ENCODE data around the gene ZC3H7A. TPM values are rescaled to one million over a fixed set of nuclear protein-coding genes. Genes with fewer than 3 reads are reported as not detected.
"Not testable (repeated sequence)": the region's sequence is repeated elsewhere in the genome, so short reads cannot be mapped to it uniquely, and the experiment has no call there.

Gene ZC3H7A
- total RNA-seq, 1 experiment from 2014 or later, result 43.1 TPM

DNA sequence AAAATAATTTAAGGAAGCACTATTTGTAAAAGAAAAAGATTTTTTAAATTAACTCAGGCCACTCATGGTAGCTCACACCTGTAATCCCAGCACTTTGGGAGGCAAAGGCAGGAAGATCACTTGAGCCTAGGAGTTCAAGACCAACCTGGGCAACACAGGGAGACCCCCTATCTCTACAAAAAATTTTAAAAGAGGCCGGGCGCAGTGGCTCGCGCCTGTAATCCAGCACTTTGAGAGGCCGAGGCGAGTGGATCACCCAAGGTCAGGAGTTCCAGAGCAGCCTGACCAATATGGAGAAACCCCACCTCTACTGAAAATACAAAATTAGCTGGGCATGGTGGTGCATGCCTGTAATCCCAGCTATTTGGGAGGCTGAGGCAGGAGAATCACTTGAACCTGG is 12.7 kb downstream of the ZC3H7A start:
- not testable (repeated sequence) for H4K20me1 ChIP-seq (ENCODE audit: control insufficient read depth, insufficient read depth, insufficient read length); H3K18ac ChIP-seq (ENCODE audit: insufficient read length, low read depth, low read length); H3K36me3 Mint-ChIP-seq (ENCODE audit: insufficient read depth in 1 of 3, low read depth in 3 of 3); H3K79me2 ChIP-seq (ENCODE audit: insufficient read depth, low read length); H4K5ac ChIP-seq (ENCODE audit: insufficient read length, low read depth, low read length); H3K27ac ChIP-seq (ENCODE audit: insufficient read length, low read depth, low read length); H3K14ac ChIP-seq (ENCODE audit: insufficient read depth, low read length); H3K23me2 ChIP-seq (ENCODE audit: insufficient read length, low read depth, low read length, poor library complexity, severe bottlenecking); H2BK20ac ChIP-seq (ENCODE audit: low read depth, low read length, poor library complexity, severe bottlenecking); H3K4me1 ChIP-seq (ENCODE audit: insufficient read depth, low read length); H2BK120ac ChIP-seq (ENCODE audit: low read depth, low read length, poor library complexity, severe bottlenecking); H3K23ac ChIP-seq (ENCODE audit: insufficient read length, low read depth, low read length); H3K56ac ChIP-seq (ENCODE audit: insufficient read length, low read depth, low read length); DNase-seq; H4K91ac ChIP-seq (ENCODE audit: insufficient read length, low read depth, low read length); H3K4ac ChIP-seq (ENCODE audit: low read depth, low read length); H3K27me3 ChIP-seq (ENCODE audit: insufficient read depth, low read length); H4K8ac ChIP-seq (replicated peaks; ENCODE audit: insufficient read length, low read depth, low read length); H3K9me3 Mint-ChIP-seq; H3K9ac ChIP-seq (ENCODE audit: extremely low read depth, insufficient read length, low read length); H3K27ac Mint-ChIP-seq; H2BK5ac ChIP-seq (ENCODE audit: insufficient read length, low read length); H2BK15ac ChIP-seq (ENCODE audit: low read depth, low read length); H3K27me3 Mint-ChIP-seq (ENCODE audit: low read depth); H2AFZ ChIP-seq (ENCODE audit: low read length); H2AK5ac ChIP-seq (ENCODE audit: insufficient read length, low read length); H3K4me2 ChIP-seq (ENCODE audit: insufficient read depth, insufficient read length, low read length); H3K4me3 Mint-ChIP-seq; H3T11ph ChIP-seq (ENCODE audit: low read length); H3K9me3 ChIP-seq (ENCODE audit: control insufficient read depth, low read depth, low read length); H3K79me1 ChIP-seq (ENCODE audit: insufficient read depth, low read depth, low read length, poor library complexity, severe bottlenecking); H2BK12ac ChIP-seq (ENCODE audit: insufficient read length, low read depth, low read length)
- WGBS (ENCODE audit: extremely low coverage, insufficient read length, low lambda C conversion rate), result no CpG with 5 or more reads among the region's 6 CpGs
- peaks cover 4 to 20% of the 10 kb centered on the region in 2 experiments; a peak in 3 of 4 replicates for H3K4me1 Mint-ChIP-seq
